ENCODE measurements around the gene RPS15.

Gene RPS15

DNA sequence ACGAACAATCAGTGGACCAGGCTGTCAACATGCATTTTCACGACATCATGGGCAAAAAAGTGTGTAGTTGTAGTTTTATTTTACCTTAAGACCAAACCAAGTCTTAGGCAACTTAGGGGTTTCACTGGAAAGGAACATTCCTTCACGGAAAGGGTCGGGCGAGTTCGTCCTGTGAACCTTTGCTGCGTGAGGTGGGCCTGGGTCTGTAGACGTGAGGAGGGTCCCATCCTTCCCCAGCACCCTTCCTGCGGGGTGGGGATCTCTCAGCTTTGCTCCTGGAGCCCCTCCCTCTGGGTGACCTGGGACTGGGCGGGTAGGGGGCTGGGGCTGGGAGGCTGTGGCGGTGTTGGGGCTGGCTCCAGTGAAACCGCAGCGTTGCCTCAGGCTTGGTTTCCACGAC, 12.3 kb upstream of the RPS15 start:
- Histone ChIP-seq H3K27ac (no peak overlapping the region), H3K9me3 (ENCODE audit: severe bottlenecking) (no peaks in the 10 kb centered on the region), H3K27me3 (ENCODE audit: insufficient read depth, low read depth, severe bottlenecking) (no peaks in the 10 kb centered on the region), H3K4me3 (ENCODE audit: low read depth, low read length) (no peak overlapping the region), H3K36me3 (peaks cover 85% of the 10 kb centered on the region)
- no peak for DNase-seq
- TF ChIP-seq, protein P1, sequence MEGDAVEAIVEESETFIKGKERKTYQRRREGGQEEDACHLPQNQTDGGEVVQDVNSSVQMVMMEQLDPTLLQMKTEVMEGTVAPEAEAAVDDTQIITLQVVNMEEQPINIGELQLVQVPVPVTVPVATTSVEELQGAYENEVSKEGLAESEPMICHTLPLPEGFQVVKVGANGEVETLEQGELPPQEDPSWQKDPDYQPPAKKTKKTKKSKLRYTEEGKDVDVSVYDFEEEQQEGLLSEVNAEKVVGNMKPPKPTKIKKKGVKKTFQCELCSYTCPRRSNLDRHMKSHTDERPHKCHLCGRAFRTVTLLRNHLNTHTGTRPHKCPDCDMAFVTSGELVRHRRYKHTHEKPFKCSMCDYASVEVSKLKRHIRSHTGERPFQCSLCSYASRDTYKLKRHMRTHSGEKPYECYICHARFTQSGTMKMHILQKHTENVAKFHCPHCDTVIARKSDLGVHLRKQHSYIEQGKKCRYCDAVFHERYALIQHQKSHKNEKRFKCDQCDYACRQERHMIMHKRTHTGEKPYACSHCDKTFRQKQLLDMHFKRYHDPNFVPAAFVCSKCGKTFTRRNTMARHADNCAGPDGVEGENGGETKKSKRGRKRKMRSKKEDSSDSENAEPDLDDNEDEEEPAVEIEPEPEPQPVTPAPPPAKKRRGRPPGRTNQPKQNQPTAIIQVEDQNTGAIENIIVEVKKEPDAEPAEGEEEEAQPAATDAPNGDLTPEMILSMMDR (IDR thresholded peaks at IDR 0.05; ENCODE audit: low read depth, low read length) = no peak

DNA sequence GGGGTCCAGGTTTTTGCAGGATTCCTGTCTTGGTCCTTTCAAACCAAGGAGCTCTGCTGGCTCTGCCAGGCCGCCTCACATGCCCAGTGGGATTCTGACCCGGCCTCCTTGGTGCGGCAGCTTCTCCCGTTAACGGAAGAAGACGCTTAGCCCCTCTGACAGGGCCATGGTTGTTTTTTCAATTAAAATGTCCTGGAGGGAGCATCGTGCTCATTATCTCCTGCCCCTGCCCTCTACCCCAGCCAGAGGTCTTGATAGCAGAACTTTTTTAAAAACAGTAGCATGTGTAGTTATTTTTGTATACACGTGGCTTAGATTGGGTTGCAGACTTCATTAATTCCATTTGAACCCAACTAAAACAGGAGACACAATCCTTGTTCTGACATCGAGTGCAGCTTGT, 11.5 kb upstream of the RPS15 start:
- Histone ChIP-seq H3K9me3 (ENCODE audit: severe bottlenecking) (no peaks in the 10 kb centered on the region), H3K4me3 (ENCODE audit: low read depth, low read length) (no peak overlapping the region), H3K36me3 (peaks cover 83% of the 10 kb centered on the region), H3K27me3 (ENCODE audit: insufficient read depth, low read depth, severe bottlenecking) (no peaks in the 10 kb centered on the region), H3K27ac (no peak overlapping the region)
- no peak for DNase-seq
- TF ChIP-seq, protein P1 (IDR thresholded peaks at IDR 0.05; ENCODE audit: low read depth, low read length) = no peak

DNA sequence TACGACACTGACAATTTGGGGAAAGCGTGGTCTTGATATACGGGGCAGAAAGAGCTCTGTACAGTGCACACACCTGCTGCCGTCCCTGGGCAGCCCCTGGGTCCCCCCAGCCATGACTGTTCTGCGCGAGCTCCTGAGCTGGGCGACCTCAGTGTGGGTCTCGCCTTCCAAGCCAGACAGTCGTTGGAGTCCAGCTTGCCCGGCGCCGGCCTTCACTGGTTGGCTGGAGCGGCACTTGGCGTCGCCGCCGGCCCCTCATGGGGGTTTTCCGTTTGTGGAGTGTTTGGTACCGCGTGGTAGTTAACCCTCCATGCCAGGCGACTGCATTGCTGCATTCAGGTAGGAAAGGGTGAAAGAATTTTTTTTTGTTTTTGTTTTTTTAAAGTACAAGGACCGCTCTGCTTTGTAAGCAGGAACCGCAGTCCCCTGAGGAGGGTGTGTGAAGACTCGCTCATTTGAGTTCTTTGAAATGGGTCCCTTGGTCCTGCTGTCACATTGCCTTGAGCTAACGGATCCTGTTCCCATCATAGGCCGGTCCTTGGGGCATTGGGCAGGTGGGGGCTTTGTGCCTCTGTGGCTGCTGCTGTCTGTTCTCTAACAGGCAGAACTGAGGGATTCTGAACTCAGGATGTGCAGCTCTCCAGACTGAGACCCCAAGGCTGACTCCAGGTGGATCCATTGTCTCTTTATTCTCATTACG, 10.8 kb upstream of the RPS15 start:
- H3K9me3 ChIP-seq (ENCODE audit: severe bottlenecking) = no peaks in the 10 kb centered on the region
- TF ChIP-seq, protein P1 (IDR thresholded peaks at IDR 0.05; ENCODE audit: low read depth, low read length) = no peak
- no peak overlapping the region for H3K27ac ChIP-seq
- no peak overlapping the region for H3K4me3 ChIP-seq (ENCODE audit: low read depth, low read length)
- peaks cover 83% of the 10 kb centered on the region for H3K36me3 ChIP-seq
- H3K27me3 ChIP-seq (ENCODE audit: insufficient read depth, low read depth, severe bottlenecking) = no peaks in the 10 kb centered on the region
- no peak for DNase-seq

DNA sequence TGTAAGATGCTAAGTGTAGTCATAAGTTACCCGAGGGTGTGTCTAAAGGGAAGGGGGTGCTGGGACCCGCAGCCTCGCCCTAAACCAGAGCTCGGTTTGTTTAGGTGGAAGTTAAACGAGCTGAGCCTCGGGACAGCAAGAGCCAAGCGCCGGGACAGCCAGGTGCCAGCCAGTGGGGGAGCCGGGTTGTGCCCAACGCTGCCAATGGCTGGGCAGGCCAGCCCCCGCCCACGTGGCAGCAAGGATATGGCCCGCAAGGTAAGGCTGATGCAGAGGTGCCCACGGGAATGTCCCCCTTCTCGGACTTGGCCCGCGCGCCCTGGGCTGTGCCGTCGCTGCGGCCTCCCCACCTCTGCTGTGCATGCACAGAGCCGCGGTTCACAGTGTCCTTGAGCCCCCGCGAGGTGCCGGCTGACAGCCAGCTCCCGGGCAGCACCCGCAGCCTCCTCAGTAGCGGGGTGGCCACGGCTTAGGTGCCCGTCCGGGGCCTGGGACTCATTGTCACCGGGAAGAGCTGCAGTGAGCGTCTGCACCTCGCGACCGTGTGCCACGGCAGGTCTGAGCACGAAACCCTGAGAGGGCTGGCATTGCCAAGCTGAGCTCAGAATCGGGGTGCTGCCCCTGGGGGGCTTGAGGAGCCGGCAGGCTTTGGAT, 9.3 kb upstream of the RPS15 start:
- Histone ChIP-seq H3K36me3 (peaks cover 83% of the 10 kb centered on the region), H3K27ac (no peak overlapping the region), H3K4me3 (ENCODE audit: low read depth, low read length) (no peak overlapping the region), H3K9me3 (ENCODE audit: severe bottlenecking) (no peaks in the 10 kb centered on the region), H3K27me3 (ENCODE audit: insufficient read depth, low read depth, severe bottlenecking) (no peaks in the 10 kb centered on the region)
- DNase-seq = no peak
- TF ChIP-seq, protein P1 (IDR thresholded peaks at IDR 0.05; ENCODE audit: low read depth, low read length) = no peak

DNA sequence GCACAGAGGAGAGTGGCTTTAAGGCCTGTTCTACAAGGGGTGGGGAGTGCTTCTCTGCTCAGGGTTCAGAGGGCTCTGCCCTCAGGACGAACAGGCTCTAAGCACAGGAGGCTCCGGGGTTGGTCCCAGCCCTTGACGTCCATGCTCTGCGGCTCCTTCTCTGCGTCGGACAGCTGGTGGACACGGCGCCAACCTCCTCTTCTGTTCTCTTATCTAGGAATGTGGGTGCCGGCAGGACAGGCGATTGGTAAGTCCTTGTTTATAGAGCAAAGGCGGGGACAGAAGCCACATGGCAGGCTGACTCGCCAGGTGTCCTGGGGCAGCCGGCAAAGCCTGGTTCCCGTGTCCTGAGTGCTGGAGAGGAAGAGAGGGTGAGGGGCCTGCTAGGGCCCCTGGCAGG, 8.4 kb upstream of the RPS15 start:
- Histone ChIP-seq H3K36me3 (peaks cover 87% of the 10 kb centered on the region), H3K27ac (no peak overlapping the region), H3K4me3 (ENCODE audit: low read depth, low read length) (no peak overlapping the region), H3K27me3 (ENCODE audit: insufficient read depth, low read depth, severe bottlenecking) (no peaks in the 10 kb centered on the region), H3K9me3 (ENCODE audit: severe bottlenecking) (no peaks in the 10 kb centered on the region)
- TF ChIP-seq, protein P1 (IDR thresholded peaks at IDR 0.05; ENCODE audit: low read depth, low read length) = no peak
- no peak for DNase-seq
